Parathyroid adenoma (tissue), 2 donors: Measurements from ENCODE around the gene BLOC1S5.
"Not testable (repeated sequence)": the region's sequence is repeated elsewhere in the genome, so short reads cannot be mapped to it uniquely, and the experiment has no call there.

Source experiments
- H2AFZ ChIP-seq: fragments of 300-600 bp; sonication (generic); one replicate; pipeline ENCODE4 v1.7.0; 2017; ENCODE audit warnings: antibody characterized with exemption, mild to moderate bottlenecking
- H3K27ac ChIP-seq: fragments of 300-600 bp; sonication (generic); one replicate; pipeline ENCODE4 v1.7.0; 2017
- H3K27me3 ChIP-seq: fragments of 300-600 bp; sonication (generic); one replicate; pipeline ENCODE4 v1.7.0; 2017; ENCODE audit warnings: low read length; ENCODE audit not compliant: control insufficient read depth, insufficient read depth
- H3K36me3 ChIP-seq: fragments of 300-600 bp; sonication (generic); one replicate; pipeline ENCODE4 v1.7.0; 2017; ENCODE audit warnings: low read length; ENCODE audit not compliant: control insufficient read depth, insufficient read depth
- H3K4me1 ChIP-seq: fragments of 300-600 bp; sonication (generic); one replicate; pipeline ENCODE4 v1.7.0; 2017; ENCODE audit warnings: control low read depth
- H3K4me2 ChIP-seq: fragments of 300-600 bp; sonication (generic); one replicate; pipeline ENCODE4 v1.7.0; 2017; ENCODE audit warnings: low read length
- H3K4me3 ChIP-seq: fragments of 300-600 bp; sonication (generic); one replicate; pipeline ENCODE4 v1.7.0; 2017; ENCODE audit warnings: low read depth, low read length
- H3K79me2 ChIP-seq: fragments of 300-600 bp; sonication (generic); one replicate; pipeline ENCODE4 v1.7.0; 2017; ENCODE audit warnings: control low read depth
- H3K9ac ChIP-seq: fragments of 300-600 bp; sonication (generic); one replicate; pipeline ENCODE4 v1.7.0; 2017; ENCODE audit warnings: mild to moderate bottlenecking
- H3K9me3 ChIP-seq: fragments of 300-600 bp; sonication (generic); one replicate; pipeline ENCODE4 v1.7.0; 2017; ENCODE audit warnings: low read length; ENCODE audit not compliant: control insufficient read depth
- TF ChIP-seq, protein P1 (sequence below): fragments of 300-600 bp; sonication (generic); IDR thresholded peaks from one replicate; pipeline ENCODE4 v1.7.0; 2017; ENCODE audit warnings: antibody characterized with exemption, mild to moderate bottlenecking
- donor health status: primary hyperparathyroidism.

BLOC1S5 gene

DNA sequence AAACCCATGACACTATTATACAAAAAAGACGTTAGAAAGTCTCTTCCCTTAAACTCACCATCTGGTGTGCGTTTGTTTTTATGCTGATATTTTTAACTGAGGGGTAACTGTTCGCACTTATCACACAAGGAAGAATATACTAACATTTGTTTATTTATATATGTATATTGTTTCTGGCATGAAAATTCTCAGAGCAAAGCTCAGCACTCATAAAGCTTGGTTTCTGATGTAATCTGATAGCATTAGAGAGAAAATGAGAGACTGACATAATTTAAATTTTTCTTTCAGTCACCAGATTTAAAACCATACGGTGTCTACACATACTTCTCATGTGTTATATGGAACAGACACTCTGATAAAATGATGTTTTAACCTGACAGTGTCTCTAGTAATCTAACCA is 6.9 kb downstream of the BLOC1S5 start:
- TF ChIP-seq, protein P1, sequence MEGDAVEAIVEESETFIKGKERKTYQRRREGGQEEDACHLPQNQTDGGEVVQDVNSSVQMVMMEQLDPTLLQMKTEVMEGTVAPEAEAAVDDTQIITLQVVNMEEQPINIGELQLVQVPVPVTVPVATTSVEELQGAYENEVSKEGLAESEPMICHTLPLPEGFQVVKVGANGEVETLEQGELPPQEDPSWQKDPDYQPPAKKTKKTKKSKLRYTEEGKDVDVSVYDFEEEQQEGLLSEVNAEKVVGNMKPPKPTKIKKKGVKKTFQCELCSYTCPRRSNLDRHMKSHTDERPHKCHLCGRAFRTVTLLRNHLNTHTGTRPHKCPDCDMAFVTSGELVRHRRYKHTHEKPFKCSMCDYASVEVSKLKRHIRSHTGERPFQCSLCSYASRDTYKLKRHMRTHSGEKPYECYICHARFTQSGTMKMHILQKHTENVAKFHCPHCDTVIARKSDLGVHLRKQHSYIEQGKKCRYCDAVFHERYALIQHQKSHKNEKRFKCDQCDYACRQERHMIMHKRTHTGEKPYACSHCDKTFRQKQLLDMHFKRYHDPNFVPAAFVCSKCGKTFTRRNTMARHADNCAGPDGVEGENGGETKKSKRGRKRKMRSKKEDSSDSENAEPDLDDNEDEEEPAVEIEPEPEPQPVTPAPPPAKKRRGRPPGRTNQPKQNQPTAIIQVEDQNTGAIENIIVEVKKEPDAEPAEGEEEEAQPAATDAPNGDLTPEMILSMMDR, result no peak
- Histone ChIP-seq H3K4me2 (no peak overlapping the region), H3K4me3 (no peak overlapping the region), H3K9me3 (no peaks in the 10 kb centered on the region), H3K4me1 (no peaks in the 10 kb centered on the region), H2AFZ (no peak overlapping the region), H3K36me3 (no peaks in the 10 kb centered on the region), H3K9ac (no peak overlapping the region), H3K27me3 (no peaks in the 10 kb centered on the region), H3K79me2 (peaks cover 13% of the 10 kb centered on the region), H3K27ac (no peak overlapping the region)

DNA sequence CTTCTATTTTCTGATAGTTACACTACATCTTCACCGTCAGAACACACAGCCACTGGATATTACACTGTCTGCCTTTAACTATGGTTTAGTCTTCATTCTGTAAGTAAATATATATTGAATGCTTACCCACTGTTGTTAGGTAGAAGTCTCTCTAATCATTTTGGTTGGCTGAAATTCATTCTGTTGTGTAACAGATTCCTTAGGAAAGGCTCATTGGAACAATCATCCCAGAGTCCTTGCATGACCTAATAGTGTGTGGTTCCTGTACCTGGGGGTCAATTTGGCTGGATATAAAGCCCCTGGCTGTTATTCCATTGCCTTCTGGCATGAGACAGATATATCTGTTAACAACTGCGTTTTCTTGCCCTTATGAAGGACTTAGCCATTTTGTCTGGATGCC is 9.9 kb downstream of the BLOC1S5 start:
- H3K36me3 ChIP-seq, result no peaks in the 10 kb centered on the region
- H3K27ac ChIP-seq, result no peak overlapping the region
- TF ChIP-seq, protein P1, result no peak

DNA sequence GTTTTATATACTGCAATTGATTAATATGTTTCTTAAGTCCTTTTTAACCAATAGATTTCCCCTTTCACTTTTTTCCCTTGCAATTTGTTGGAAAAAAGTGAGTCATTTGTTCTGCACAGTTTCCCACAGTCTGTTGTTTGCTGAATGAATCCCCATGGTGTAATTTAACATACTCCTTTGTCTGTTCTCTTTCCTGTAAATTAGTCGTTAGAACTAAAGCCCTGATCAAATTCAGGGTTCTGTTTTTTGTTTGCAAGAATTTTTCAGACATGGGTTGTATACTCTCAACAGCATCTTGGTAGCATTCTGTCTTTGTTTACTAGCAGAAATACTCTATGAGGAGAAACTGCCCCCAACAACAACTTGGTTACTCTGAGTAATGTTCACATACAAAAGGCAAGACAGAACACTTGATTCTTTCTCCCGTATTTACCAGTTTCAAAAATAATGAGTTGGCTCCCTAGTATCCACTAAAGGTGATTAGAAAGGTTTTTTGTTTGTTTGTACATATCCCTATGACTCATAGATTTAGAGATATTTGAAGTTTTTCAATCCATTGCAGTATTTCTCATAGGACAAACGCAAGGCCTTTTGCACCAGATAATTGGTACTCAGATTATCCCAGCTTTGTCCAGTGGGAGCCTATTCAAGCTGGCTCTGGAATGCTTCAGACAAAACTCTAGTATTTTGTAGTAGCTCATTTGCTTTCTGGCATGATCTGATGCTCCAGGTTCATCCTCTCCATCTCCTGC is 16.5 kb downstream of the BLOC1S5 start:
- Histone ChIP-seq H3K4me1 (no peaks in the 10 kb centered on the region), H3K4me2 (no peak overlapping the region), H3K9me3 (no peaks in the 10 kb centered on the region), H3K27ac (no peak overlapping the region), H3K79me2 (peaks cover 11% of the 10 kb centered on the region), H3K9ac (no peak overlapping the region), H3K27me3 (no peaks in the 10 kb centered on the region), H2AFZ (no peak overlapping the region), H3K36me3 (no peaks in the 10 kb centered on the region), H3K4me3 (no peak overlapping the region)
- TF ChIP-seq, protein P1, result no peak

More for the DNA sequence above, 9.9 kb downstream of the BLOC1S5 start:
- Histone ChIP-seq H3K4me3 (no peak overlapping the region), H2AFZ (no peak overlapping the region), H3K79me2 (peaks cover 18% of the 10 kb centered on the region), H3K4me1 (no peaks in the 10 kb centered on the region), H3K27me3 (no peaks in the 10 kb centered on the region), H3K9me3 (no peaks in the 10 kb centered on the region), H3K4me2 (no peak overlapping the region), H3K9ac (no peak overlapping the region)

DNA sequence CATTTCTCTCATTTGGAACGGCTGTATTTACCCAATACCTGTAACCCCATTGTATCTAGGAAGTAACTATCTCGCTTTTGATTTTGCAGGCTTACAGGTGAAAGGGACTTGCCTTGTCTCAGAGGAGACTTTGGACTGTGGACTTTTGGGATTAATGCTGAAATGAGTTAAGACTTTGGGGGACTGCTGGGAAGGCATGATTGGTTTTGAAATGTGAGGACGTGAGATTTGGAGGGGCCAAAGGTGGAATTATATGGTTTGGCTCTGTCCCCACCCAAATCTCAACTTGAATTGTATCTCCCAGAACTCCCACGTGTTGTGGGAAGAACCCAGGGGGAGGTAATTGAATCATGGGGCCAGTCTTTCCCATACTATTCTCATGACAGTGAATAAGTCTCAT is 18.4 kb downstream of the BLOC1S5 start:
- not testable (repeated sequence) for H3K4me3 ChIP-seq, H3K9me3 ChIP-seq, H3K4me1 ChIP-seq, H3K27ac ChIP-seq, H2AFZ ChIP-seq, H3K4me2 ChIP-seq, H3K9ac ChIP-seq, H3K27me3 ChIP-seq, H3K36me3 ChIP-seq
- peaks cover 11% of the 10 kb centered on the region for H3K79me2 ChIP-seq

DNA sequence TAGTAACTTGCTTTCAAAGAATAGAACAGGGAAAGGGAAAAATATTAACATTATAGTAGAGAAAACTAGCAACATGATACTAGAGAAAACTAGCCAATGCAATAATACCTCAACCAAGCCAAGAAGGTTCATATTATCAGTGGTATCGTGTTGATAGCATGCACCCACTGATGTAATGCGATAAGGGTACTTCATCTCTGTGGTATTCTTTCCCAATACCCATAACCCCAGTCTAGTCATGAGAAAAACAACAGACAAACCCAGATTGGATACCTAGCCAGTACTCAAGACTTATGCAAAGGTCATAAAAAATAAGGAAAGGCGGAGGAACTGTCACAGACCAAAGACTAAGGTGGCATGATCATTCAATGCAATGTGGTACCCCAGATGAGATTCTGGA is 21.0 kb downstream of the BLOC1S5 start:
- Histone ChIP-seq H3K4me3 (no peak overlapping the region), H3K36me3 (no peaks in the 10 kb centered on the region), H3K27me3 (no peaks in the 10 kb centered on the region), H2AFZ (no peak overlapping the region), H3K4me1 (no peaks in the 10 kb centered on the region), H3K27ac (no peak overlapping the region), H3K9me3 (no peaks in the 10 kb centered on the region), H3K9ac (no peak overlapping the region), H3K4me2 (no peak overlapping the region), H3K79me2 (peaks cover 10% of the 10 kb centered on the region)
- TF ChIP-seq, protein P1, result no peak
